ENCODE data around the gene TDO2.

GRCh38 chr4:155941820-155942219 lies 38.3 kb downstream of the TDO2 start:
- no peak for TF ChIP-seq EZH2 (IDR thresholded peaks at IDR 0.05; ENCODE audit: low read length, missing control alignments)
- no peak for TF ChIP-seq CTCF (conservative IDR thresholded peaks at IDR 0.05 in 1 of 2, IDR thresholded peaks at IDR 0.05 in 1 of 2; ENCODE audit: low read depth in 1 of 2, low read length in 2 of 2)

All from fibroblast of lung (primary cell).